Keratinocyte (primary cell): ENCODE results near the gene MDFIC2. TPM values are rescaled to one million over a fixed set of nuclear protein-coding genes. Genes with fewer than 3 reads are reported as not detected.

Experiments used
- DNase-seq: peaks from one replicate; pipeline ENCODE4 v3.0.0-alpha.2; 2011; ENCODE audit warnings: low read depth, missing footprints, low spot score
- FAIRE-seq: peaks from 2 replicates; lab custom pipeline; 2011; peaks lifted over from hg19 to GRCh38; lab: Jason Lieb, UNC
- H2AFZ ChIP-seq: 2 replicates; pipeline ENCODE4 v1.6.0; 2012; ENCODE audit warnings: low read length, control low read depth, inconsistent platforms; ENCODE audit not compliant: control insufficient read depth
- H3K27ac ChIP-seq: 2 replicates; pipeline ENCODE4 v1.5.1; 2011; ENCODE audit warnings: low read length; ENCODE audit not compliant: control insufficient read depth, insufficient read depth
- H3K27me3 ChIP-seq: 3 replicates; pipeline ENCODE4 v1.6.0; 2011; ENCODE audit warnings: low read length; ENCODE audit not compliant: control insufficient read depth, insufficient read depth; ENCODE audit errors: extremely low read depth
- H3K36me3 ChIP-seq, 2 experiments: 2 replicates in 1 of 2; 3 replicates in 1 of 2; pipeline ENCODE4 v1.5.1; 2011; ENCODE audit warnings: low read length in 2 of 2, mild to moderate bottlenecking in 1 of 2; ENCODE audit not compliant: control insufficient read depth in 2 of 2, insufficient read depth in 2 of 2; ENCODE audit errors: extremely low read depth in 1 of 2
- H3K4me1 ChIP-seq: 3 replicates; pipeline ENCODE4 v1.5.1; 2011; ENCODE audit warnings: low read length; ENCODE audit not compliant: control insufficient read depth, insufficient read depth; ENCODE audit errors: extremely low read depth
- H3K4me2 ChIP-seq: 3 replicates; pipeline ENCODE4 v1.6.0; 2011; ENCODE audit warnings: low read depth, low read length; ENCODE audit not compliant: control insufficient read depth, insufficient read depth; ENCODE audit errors: extremely low read depth
- H3K4me3 ChIP-seq, 3 experiments: fragments of 200-600 bp in 1 of 3; sonication (generic) in 1 of 3; 2 replicates in 2 of 3; 3 replicates in 1 of 3; pipeline ENCODE4 v1.5.1; 2011 to 2016; ENCODE audit warnings: low read length in 3 of 3, mild to moderate bottlenecking in 3 of 3, control low read depth in 2 of 3, inconsistent platforms in 1 of 3, low read depth in 1 of 3, mixed read lengths in 1 of 3, mixed run types in 1 of 3, moderate library complexity in 1 of 3; ENCODE audit not compliant: control insufficient read depth in 2 of 3, insufficient read depth in 2 of 3; ENCODE audit errors: extremely low read depth in 1 of 3
- H3K79me2 ChIP-seq: 2 replicates; pipeline ENCODE4 v1.6.0; 2012; ENCODE audit warnings: low read length; ENCODE audit not compliant: control insufficient read depth, insufficient read depth
- H3K9ac ChIP-seq: 3 replicates; pipeline ENCODE4 v1.6.0; 2011; ENCODE audit warnings: low read length; ENCODE audit not compliant: control insufficient read depth, insufficient read depth; ENCODE audit errors: extremely low read depth
- H3K9me1 ChIP-seq: 3 replicates; pipeline ENCODE4 v1.6.0; 2011; ENCODE audit warnings: low read length; ENCODE audit not compliant: control insufficient read depth, insufficient read depth; ENCODE audit errors: extremely low read depth
- H3K9me3 ChIP-seq: 2 replicates; pipeline ENCODE4 v1.5.1; 2012; ENCODE audit warnings: low read depth, low read length; ENCODE audit not compliant: control insufficient read depth
- H4K20me1 ChIP-seq: 3 replicates; pipeline ENCODE4 v1.6.0; 2011; ENCODE audit warnings: low read length; ENCODE audit not compliant: control insufficient read depth, insufficient read depth; ENCODE audit errors: extremely low read depth
- EZH2 ChIP-seq: IDR thresholded peaks from one replicate; pipeline ENCODE4 v1.6.1; 2012; ENCODE audit warnings: inconsistent platforms, mild to moderate bottlenecking, low read length, moderate library complexity
- dilution Hi-C: fragments of 300-500 bp; cut with MboI; formaldehyde crosslinking; loops from one replicate; pipeline ENCODE4 v1.7.0; 2020; ENCODE audit warnings: low sequenced_read_pairs; ENCODE audit not compliant: extremely low pct_ligation_motif_present
- polyA plus RNA-seq, 5 experiments: library from polyadenylated mRNA; depleted of rRNA in 3 of 5; stranded (reverse) in 3 of 5; stranded (forward) in 1 of 5; unstranded in 1 of 5; fragments of >200 nt; gene quantifications; 1 replicate in 1 of 5; 2 replicates in 3 of 5; 3 replicates in 1 of 5; pipeline versions ENCODE4 v1.2.1 to v1.2.3, GENCODE V29; 2011 to 2012; ENCODE audit warnings: missing spikeins in 2 of 5, low read depth in 1 of 5, low replicate concordance in 1 of 5
- TF ChIP-seq, protein P1 (sequence below), 3 experiments: IDR thresholded peaks in 1 of 3; conservative IDR thresholded peaks in 1 of 3; optimal IDR thresholded peaks in 1 of 3; 2 replicates in 2 of 3; 3 replicates in 1 of 3; pipeline versions ENCODE3 to v1.5.1; 2011; ENCODE audit warnings: low read length in 3 of 3, mild to moderate bottlenecking in 3 of 3, moderate library complexity in 2 of 3, control low read depth in 1 of 3, inconsistent platforms in 1 of 3; ENCODE audit not compliant: insufficient read depth in 2 of 3; ENCODE audit errors: extremely low read depth in 1 of 3

MDFIC2 gene
- polyA plus RNA-seq, 1 donor (not counting 4 experiments of a cell fraction or from before 2014, with no cell fraction given) = not detected

GRCh38 chr3:70177881-70178645 lies 134.4 kb downstream of the MDFIC2 start:
- Histone ChIP-seq H3K36me3 (no peaks in the 10 kb centered on the region), H3K9me3 (no peaks in the 10 kb centered on the region), H4K20me1 (no peaks in the 10 kb centered on the region), H2AFZ (no peak overlapping the region), H3K79me2 (no peaks in the 10 kb centered on the region), H3K4me3 (no peak overlapping the region), H3K27me3 (no peaks in the 10 kb centered on the region), H3K4me2 (no peak overlapping the region), H3K9ac (no peak overlapping the region), H3K27ac (no peak overlapping the region), H3K9me1 (no peaks in the 10 kb centered on the region), H3K4me1 (no peaks in the 10 kb centered on the region)
- FAIRE-seq (no peak), DNase-seq (no peak)
- dilution Hi-C loops = no loop called here
- TF ChIP-seq EZH2 = no peak
- TF ChIP-seq, protein P1, sequence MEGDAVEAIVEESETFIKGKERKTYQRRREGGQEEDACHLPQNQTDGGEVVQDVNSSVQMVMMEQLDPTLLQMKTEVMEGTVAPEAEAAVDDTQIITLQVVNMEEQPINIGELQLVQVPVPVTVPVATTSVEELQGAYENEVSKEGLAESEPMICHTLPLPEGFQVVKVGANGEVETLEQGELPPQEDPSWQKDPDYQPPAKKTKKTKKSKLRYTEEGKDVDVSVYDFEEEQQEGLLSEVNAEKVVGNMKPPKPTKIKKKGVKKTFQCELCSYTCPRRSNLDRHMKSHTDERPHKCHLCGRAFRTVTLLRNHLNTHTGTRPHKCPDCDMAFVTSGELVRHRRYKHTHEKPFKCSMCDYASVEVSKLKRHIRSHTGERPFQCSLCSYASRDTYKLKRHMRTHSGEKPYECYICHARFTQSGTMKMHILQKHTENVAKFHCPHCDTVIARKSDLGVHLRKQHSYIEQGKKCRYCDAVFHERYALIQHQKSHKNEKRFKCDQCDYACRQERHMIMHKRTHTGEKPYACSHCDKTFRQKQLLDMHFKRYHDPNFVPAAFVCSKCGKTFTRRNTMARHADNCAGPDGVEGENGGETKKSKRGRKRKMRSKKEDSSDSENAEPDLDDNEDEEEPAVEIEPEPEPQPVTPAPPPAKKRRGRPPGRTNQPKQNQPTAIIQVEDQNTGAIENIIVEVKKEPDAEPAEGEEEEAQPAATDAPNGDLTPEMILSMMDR (optimal IDR thresholded peaks at IDR 0.05 in 1 of 3, IDR thresholded peaks at IDR 0.05 in 1 of 3, conservative IDR thresholded peaks at IDR 0.05 in 1 of 3; ENCODE audit: extremely low read depth in 1 of 3, insufficient read depth in 2 of 3, low read length in 3 of 3) = no peak

GRCh38 chr3:70176224-70176623 lies 136.2 kb downstream of the MDFIC2 start:
- TF ChIP-seq, protein P1 (optimal IDR thresholded peaks at IDR 0.05 in 1 of 3, IDR thresholded peaks at IDR 0.05 in 1 of 3, conservative IDR thresholded peaks at IDR 0.05 in 1 of 3; ENCODE audit: extremely low read depth in 1 of 3, insufficient read depth in 2 of 3, low read length in 3 of 3) = no peak
- TF ChIP-seq EZH2 = no peak
- no peaks in the 10 kb centered on the region for H3K27me3 ChIP-seq
- H3K4me2 ChIP-seq = no peak overlapping the region
- DNase-seq = no peak
- no peak overlapping the region for H3K9ac ChIP-seq
- H3K9me3 ChIP-seq = no peaks in the 10 kb centered on the region
- no peak for FAIRE-seq
- no peak overlapping the region for H3K27ac ChIP-seq
- H4K20me1 ChIP-seq = no peaks in the 10 kb centered on the region
- H3K9me1 ChIP-seq = no peaks in the 10 kb centered on the region
- no peak overlapping the region for H2AFZ ChIP-seq
- no peaks in the 10 kb centered on the region for H3K36me3 ChIP-seq
- no peak overlapping the region for H3K4me3 ChIP-seq
- no peaks in the 10 kb centered on the region for H3K79me2 ChIP-seq
- dilution Hi-C loops = no loop called here
- H3K4me1 ChIP-seq = no peaks in the 10 kb centered on the region
